Activated CD4-positive, CD25-positive, alpha-beta regulatory T cell treated with anti-CD3 and anti-CD28 coated beads, Interleukin-2, amount 50 U/mL, for 16 hours (primary cell): ENCODE results near the gene SSPN.

Experiments used
- DNase-seq: peaks from one replicate; pipeline ENCODE4 v3.0.0-alpha.2; 2020; ENCODE audit warnings: low read depth, low spot score

The SSPN gene

GRCh38 chr12:26285401-26285800 is 90.0 kb downstream of the SSPN start:
- DNase-seq: no peak

- DNase-seq: no peak
These were observed 90.8 kb downstream of the SSPN start for GRCh38 chr12:26286186-26286585.

GRCh38 chr12:26287671-26288381 is 92.5 kb downstream of the SSPN start:
- no peak for DNase-seq

GRCh38 chr12:26290565-26290964 is 95.2 kb downstream of the SSPN start:
- DNase-seq: no peak

GRCh38 chr12:26292596-26292995 is 97.2 kb downstream of the SSPN start:
- DNase-seq: no peak

- no peak for DNase-seq
These were observed 98.2 kb downstream of the SSPN start for GRCh38 chr12:26293612-26294011.

- DNase-seq: no peak
These were observed 99.6 kb downstream of the SSPN start for GRCh38 chr12:26295001-26295400.

- no peak for DNase-seq
These were observed 102.2 kb downstream of the SSPN start for GRCh38 chr12:26297396-26298070.

- no peak for DNase-seq
These were observed 103.6 kb downstream of the SSPN start for GRCh38 chr12:26298785-26299621.

- no peak for DNase-seq
These were observed 104.4 kb downstream of the SSPN start for GRCh38 chr12:26299751-26300150.
